Stimulated activated naive CD8-positive, alpha-beta T cell treated with anti-CD3 and anti-CD28 coated beads, Interleukin-15, amount 100 ng/mL, for 72 hours (primary cell): ENCODE measurements around the gene CELA3B.
"Not testable (repeated sequence)": the region's sequence is repeated elsewhere in the genome, so short reads cannot be mapped to it uniquely, and the experiment has no call there.

Source experiments
- ATAC-seq: fragments of 150-1000 bp; cut with Tn5 transposase; 2 replicates; pipeline ENCODE4 v1.10.0; 2021; ENCODE audit warnings: mild to moderate bottlenecking, moderate library complexity
- DNase-seq, 2 donors: peaks; one replicate each; pipeline ENCODE4 v3.0.0; 2021 to 2022
- H3K27ac Mint-ChIP-seq, 2 donors: one replicate each; pipeline ENCODE4 v1.8.0; 2022; ENCODE audit warnings: mild to moderate bottlenecking in 2 of 2, mixed read lengths in 2 of 2, moderate library complexity in 2 of 2
- H3K27me3 Mint-ChIP-seq: one replicate; pipeline ENCODE4 v1.8.0; 2022; ENCODE audit warnings: mixed read lengths
- H3K4me1 Mint-ChIP-seq: one replicate; pipeline ENCODE4 v1.8.0; 2022; ENCODE audit warnings: mild to moderate bottlenecking, mixed read lengths
- H3K4me3 Mint-ChIP-seq, 2 donors: one replicate each; pipeline ENCODE4 v1.8.0; 2022; ENCODE audit warnings: mild to moderate bottlenecking in 2 of 2, mixed read lengths in 2 of 2, moderate library complexity in 1 of 2
- H3K9me3 Mint-ChIP-seq, 2 donors: one replicate each; pipeline ENCODE4 v1.8.0; 2022; ENCODE audit warnings: mixed read lengths in 2 of 2

Gene CELA3B

DNA sequence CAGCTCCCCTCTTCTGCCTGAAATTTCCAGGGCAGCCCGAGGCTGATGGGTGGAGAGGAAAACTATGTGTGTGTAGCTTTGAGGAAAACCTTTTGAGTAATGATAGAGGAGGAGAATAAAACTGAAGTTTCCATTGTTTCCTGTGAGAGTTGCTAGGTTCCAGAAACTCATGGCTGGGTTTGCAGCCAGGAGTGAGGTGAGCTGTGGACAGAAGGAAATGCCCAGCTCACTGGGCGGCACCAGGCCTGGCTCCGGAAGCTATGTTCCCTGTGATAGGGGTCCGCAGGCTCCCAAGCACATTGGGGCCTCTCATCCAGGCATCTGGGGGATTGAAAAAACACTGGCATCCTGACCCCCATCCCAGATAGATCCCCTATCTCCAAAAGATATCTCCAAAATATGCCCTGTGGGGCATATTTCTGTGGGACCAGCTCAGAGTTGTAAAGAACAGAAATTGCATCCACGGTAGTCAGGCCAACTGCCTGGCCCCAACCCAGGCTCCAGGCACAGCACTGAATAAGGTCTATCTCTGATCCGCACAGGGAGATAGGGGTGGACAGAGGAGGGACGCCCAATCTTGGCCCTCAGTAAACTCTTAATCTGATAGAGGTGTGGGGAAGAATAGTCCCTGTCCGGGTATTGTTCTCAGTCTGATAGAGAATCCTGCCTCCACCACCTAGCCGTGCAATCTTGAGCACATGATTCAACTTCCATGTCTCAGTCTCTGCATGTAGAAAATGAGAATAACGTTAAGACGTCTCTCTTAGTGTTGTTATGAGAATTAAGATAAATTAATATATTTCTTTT lies 37.9 kb upstream of the CELA3B start:
- ATAC-seq (no peak), DNase-seq (no peak)
- Mint-ChIP-seq H3K9me3 (no peaks in the 10 kb centered on the region), H3K27ac (peak overlapping the region in 1 of 2 donors; percentile 75), H3K27me3 (peaks cover 20% of the 10 kb centered on the region), H3K4me1 (peaks cover 37% of the 10 kb centered on the region), H3K4me3 (peak overlapping the region; percentile 40 to 57)

DNA sequence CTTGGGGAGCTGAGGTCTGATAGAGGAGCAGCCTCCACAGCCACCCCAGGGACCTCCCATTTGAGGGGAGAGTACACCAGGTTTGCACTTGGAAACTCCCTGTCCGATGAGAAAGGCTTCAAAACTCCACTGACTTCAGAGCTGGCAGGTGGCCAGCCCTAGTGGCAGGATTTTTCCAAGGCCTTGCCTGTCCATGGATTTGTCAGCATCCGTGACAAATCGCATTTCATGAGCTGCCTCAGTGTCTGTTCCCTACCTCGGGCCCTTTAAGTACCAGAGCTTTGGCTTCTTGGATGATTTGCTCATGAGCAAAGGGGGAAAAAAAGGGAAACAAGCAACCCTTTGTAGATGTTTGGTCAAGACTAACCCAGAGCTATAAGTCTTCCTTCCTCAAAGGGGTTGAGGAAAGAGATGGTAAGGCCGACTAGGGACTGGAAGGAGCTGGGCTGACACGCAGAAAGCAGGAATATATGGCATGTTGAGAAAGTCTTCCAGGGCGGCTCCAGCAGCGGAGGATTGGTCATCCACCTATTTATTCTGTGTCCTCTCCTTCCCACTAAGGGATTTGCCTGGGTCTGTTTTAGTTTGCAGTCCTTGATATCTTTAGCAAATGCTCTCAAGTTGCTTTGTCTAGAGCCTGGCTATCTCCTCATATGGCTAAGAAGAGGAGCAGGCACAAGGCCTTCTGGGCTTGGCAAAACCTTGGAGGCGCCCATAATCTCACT lies 37.0 kb upstream of the CELA3B start:
- no peak overlapping the region for H3K27ac Mint-ChIP-seq
- no peaks in the 10 kb centered on the region for H3K9me3 Mint-ChIP-seq
- no peak for ATAC-seq
- no peak overlapping the region for H3K4me3 Mint-ChIP-seq
- peaks cover 20% of the 10 kb centered on the region for H3K27me3 Mint-ChIP-seq
- peaks cover 32% of the 10 kb centered on the region for H3K4me1 Mint-ChIP-seq
- no peak for DNase-seq

DNA sequence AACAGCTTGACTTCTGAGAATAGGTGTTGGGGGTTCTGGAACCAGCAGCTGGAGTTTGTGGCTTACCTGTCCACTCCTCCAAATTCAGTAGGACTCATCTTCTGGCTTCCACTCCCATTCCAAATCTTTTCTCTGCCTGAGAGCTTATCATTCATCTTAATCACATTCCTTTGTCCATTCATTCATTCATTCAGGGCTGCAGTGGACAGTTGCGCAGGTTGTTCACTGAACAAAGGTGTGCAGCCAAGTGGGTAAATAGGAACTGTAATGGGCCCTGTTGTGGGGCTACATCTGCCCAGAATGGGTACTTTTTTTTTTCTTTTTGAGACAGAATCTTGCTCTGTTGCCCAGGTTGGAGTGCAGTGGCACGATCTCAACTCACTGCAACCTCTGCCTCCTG lies 36.3 kb upstream of the CELA3B start:
- H3K9me3 Mint-ChIP-seq = no peaks in the 10 kb centered on the region
- ATAC-seq (no peak), DNase-seq (no peak)
- H3K27me3 Mint-ChIP-seq = peaks cover 16% of the 10 kb centered on the region
- no peak overlapping the region for H3K4me3 Mint-ChIP-seq
- peaks cover 28% of the 10 kb centered on the region for H3K4me1 Mint-ChIP-seq
- H3K27ac Mint-ChIP-seq = no peak overlapping the region

DNA sequence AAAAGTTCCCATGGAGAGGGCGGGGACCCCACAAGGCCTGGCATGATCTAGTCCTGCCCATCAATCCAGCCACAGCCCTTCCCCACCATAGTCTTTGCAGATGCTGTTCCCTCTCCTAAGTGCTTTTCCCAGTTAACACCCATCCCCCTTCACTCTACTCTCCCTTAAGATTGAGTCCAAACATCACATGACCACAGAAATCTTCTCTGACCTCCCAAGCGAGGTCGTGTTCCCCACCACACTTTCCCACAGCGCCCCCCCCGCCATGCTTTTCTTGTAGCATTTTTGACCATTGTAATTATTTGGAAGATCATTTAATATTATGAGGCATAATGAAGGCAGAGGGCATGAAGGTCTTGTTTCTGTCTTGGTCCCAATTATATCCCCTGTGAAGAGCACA lies 35.5 kb upstream of the CELA3B start:
- ATAC-seq = no peak
- Mint-ChIP-seq H3K27me3 (peaks cover 8% of the 10 kb centered on the region), H3K4me1 (peaks cover 19% of the 10 kb centered on the region), H3K27ac (no peak overlapping the region), H3K4me3 (no peak overlapping the region), H3K9me3 (no peaks in the 10 kb centered on the region)
- no peak for DNase-seq

DNA sequence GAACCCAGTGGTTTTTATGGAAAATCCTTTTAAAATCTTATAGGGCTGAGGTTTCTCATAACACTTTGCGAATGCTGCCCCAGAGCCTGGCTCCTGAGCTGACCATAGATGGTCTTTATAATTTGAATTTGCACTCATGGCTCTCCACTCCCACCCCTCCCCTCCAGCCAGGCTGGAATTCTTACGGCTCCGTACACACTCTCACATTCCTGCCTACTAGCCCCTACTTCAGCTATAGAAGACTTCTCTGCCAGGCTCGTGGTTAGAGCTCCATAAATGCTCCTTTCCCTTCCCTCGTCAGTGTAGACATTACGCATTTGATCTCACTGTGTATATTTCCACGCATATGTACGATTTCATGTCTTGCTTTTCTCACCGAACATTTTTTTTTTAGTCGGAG lies 34.4 kb upstream of the CELA3B start:
- H3K27me3 Mint-ChIP-seq = peaks cover 8% of the 10 kb centered on the region
- no peak for DNase-seq
- H3K9me3 Mint-ChIP-seq = no peaks in the 10 kb centered on the region
- no peak overlapping the region for H3K27ac Mint-ChIP-seq
- H3K4me3 Mint-ChIP-seq = no peak overlapping the region
- ATAC-seq = no peak
- peaks cover 16% of the 10 kb centered on the region for H3K4me1 Mint-ChIP-seq

DNA sequence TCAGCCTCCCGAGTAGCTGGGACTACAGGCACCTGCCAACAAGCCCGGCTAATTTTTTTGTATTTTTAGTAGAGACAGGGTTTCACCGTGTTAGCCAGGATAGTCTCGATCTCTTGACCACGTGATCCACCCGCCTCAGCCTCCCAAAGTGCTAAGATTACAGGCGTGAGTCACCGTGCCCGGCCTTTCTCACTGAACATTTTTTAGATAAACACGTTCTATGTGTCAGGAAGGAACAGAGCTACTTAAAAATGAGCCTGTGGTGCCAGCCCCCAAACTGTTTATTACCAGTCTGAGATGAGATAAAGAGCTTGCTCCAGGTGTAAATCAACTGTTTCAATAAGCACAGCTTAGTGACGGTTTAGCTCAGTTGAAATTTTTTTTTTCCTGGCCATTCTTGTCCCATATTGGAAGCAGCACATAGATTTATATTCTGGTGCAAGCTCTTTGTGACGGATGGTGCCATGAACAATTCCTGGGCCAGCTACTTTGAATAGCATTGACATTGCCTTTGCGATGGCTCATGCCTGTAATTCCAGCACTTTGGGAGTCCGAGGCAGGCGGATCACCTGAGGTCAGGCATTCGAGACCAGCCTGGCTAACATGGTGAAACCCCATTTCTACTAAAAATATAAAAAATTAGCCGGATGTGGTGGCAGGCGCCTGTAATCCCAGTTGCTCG lies 33.7 kb upstream of the CELA3B start:
- not testable (repeated sequence) for DNase-seq, ATAC-seq, H3K9me3 Mint-ChIP-seq, H3K27ac Mint-ChIP-seq, H3K4me1 Mint-ChIP-seq, H3K27me3 Mint-ChIP-seq, H3K4me3 Mint-ChIP-seq

DNA sequence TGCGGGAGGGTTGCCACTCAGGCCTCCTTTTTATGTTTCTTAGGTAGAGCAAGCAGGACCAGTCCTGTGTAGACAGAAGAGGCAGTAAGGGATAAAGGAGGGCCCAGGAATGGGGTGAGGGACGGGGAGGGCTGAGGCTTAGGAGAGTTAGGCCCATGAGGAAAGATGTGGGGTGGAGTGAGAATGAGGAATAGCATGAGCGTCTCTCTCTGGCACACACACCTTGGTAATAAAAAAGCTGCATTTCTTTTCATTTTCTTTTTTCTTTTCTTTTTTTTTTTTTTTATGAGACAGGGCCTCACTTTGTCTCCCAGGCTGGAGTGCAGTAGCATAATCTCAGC lies 32.1 kb upstream of the CELA3B start:
- Mint-ChIP-seq H3K4me3 (no peak overlapping the region), H3K4me1 (no peaks in the 10 kb centered on the region), H3K27me3 (no peaks in the 10 kb centered on the region), H3K9me3 (no peaks in the 10 kb centered on the region), H3K27ac (peak overlapping the region in 1 of 2 donors; percentile 6)
- no peak for ATAC-seq
- DNase-seq = no peak

DNA sequence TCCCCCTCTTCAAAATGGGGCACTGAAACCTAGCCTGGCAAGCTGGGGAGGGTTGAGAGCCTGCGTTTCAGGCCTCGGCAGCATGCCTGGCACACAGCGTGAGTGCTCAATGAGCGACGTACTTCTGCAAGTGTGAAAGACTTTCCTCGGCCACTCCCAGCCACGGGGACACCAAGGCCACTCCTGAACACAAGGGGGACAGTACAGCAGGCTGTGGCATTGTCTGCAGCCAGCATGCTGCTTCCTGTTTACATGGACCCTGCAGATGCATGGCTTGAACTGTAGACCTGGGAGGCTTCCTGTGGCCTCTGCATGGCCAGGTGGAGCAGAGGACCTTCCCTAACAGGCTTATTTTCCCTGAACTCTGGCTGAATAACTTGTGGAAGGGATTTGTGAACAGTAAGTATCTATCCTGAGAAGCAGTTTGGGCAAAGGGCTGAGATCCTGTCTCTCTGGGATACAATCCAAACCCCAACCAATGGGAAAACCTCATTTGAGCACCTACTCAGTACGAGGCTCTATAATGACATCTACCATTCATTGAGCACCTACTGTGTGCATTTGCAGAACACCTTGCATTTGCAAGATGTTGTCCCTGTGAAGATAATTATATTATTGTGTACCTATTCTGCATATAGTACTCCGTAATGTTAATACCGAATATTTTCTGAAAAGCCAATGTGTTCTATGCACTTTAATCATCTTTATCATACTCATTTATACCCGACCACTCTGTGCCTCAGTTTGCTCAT lies 29.8 kb upstream of the CELA3B start:
- H3K27me3 Mint-ChIP-seq = no peaks in the 10 kb centered on the region
- no peaks in the 10 kb centered on the region for H3K4me1 Mint-ChIP-seq
- H3K4me3 Mint-ChIP-seq = no peak overlapping the region
- DNase-seq (no peak), ATAC-seq (no peak)
- no peaks in the 10 kb centered on the region for H3K9me3 Mint-ChIP-seq
- H3K27ac Mint-ChIP-seq = no peak overlapping the region

DNA sequence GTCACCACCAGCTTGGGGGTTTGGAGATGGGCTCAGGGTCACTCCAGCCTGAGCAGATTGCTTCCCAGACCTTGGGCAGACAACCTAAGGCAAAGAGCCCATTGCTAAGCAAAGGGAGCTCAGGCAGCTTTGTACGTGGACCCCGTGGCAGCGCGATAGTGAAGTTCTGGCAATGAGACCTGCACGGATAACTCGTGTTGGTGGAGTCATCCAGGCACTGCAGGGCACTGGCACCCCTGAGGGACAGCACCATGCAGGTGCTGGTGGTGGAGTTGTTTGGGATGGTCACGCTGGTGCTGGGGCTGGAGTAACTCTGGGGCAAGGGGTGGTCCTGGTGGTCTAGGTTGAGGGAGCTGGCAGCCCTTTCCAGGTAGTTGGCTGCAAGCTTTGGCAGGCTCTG lies 26.1 kb upstream of the CELA3B start:
- Mint-ChIP-seq H3K27ac (no peak overlapping the region), H3K4me1 (peaks cover 2% of the 10 kb centered on the region)
- DNase-seq = no peak

DNA sequence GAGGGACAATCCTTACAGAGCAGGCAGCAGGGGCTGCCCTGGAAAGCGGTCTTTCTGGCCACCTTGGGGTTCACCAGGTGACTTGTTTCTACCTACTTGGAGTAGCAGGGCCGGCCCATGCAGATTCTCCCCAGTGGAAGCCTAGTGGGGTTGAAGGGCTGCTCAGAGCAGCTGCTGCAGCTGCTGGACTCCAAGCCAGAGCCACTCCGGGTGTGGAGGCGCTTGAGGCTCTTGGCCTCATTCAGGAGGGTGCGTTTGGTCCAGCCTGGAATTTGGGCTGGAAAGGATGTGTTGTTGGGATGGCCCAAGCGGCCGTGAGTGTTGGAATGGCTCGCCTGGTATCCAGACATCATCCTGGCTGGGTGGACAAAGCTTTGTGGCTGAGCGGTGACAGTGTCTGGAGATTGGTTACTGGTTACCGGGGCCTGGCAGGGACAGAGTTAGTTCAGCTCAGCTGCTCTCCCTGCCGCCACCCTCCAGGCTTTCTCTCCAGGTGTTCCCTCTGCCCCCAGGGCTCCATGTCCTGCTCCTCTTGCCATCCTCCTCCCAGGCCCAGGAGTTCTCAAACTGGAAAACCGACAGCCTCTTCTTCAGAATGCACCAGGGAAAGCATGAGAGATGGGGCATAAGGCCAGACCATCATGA lies 25.5 kb upstream of the CELA3B start:
- DNase-seq (no peak), ATAC-seq (no peak)
- H3K9me3 Mint-ChIP-seq = no peaks in the 10 kb centered on the region
- H3K4me3 Mint-ChIP-seq = no peak overlapping the region
- no peak overlapping the region for H3K27ac Mint-ChIP-seq
- peaks cover 8% of the 10 kb centered on the region for H3K4me1 Mint-ChIP-seq
- H3K27me3 Mint-ChIP-seq = no peaks in the 10 kb centered on the region

More for the DNA sequence above, 26.1 kb upstream of the CELA3B start:
- no peak overlapping the region for H3K4me3 Mint-ChIP-seq
- H3K27me3 Mint-ChIP-seq = no peaks in the 10 kb centered on the region
- H3K9me3 Mint-ChIP-seq = no peaks in the 10 kb centered on the region
- ATAC-seq = no peak

DNA sequence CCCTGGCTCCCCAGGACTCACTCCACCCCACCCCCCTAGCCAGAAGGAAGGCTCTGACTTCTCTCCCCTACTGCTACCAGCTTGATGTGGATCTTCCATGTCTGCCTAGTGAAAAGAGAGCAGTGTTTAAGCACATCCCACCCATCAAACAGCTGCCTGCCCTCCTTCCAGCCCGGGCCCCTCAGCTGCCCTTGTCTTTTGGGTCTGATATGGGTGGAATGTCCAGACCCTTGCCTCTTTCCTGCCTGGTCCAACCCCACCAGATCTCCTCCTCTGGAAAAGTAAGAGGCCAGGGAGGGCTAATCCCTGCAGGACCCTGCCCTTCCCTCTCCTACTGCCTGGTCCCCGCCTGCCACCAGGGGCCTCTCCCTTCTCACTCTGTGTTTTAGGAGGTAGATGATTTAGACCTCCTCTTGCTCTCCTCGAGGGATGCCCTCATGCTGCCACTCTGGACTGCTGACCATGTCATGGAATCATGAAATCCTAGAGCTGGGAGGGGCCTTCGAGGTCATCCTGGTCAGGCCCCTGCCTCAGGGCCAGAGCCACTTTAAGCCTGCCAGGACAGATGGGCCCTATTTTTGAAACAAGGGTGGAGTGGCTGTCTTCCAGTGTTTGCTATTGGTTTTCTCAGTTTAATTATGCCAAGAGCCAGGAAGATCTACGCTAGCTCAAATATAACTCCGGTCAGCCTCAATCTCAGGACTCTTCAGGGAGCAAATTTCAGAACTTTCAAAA lies 23.9 kb upstream of the CELA3B start:
- Mint-ChIP-seq H3K9me3 (no peaks in the 10 kb centered on the region), H3K27ac (no peak overlapping the region), H3K27me3 (no peaks in the 10 kb centered on the region), H3K4me3 (no peak overlapping the region), H3K4me1 (peaks cover 24% of the 10 kb centered on the region)
- DNase-seq = no peak
- ATAC-seq = no peak

DNA sequence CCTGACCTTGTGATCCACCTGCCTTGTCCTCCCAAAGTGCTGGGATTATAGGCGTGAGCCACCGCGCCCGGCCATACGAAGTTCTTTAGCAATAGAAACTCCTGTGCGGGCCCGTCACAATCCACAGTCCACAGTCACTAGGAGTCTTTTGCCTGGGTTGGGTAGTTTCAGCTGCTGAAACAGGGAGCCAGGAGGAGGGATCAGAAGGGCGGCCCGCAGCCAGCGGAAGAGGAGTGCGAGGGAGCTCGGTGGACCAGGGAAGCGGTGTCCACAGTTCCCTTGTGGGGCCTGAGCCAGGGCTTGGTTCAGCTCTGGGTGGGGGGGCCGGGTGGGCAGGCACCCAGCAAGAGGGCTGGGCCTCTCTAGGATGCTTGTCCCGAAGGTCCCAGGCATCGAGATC lies 21.8 kb upstream of the CELA3B start:
- no peaks in the 10 kb centered on the region for H3K9me3 Mint-ChIP-seq
- no peak for ATAC-seq
- DNase-seq = no peak
- no peak overlapping the region for H3K27ac Mint-ChIP-seq
- H3K4me1 Mint-ChIP-seq = peaks cover 31% of the 10 kb centered on the region
- H3K27me3 Mint-ChIP-seq = no peaks in the 10 kb centered on the region
- no peak overlapping the region for H3K4me3 Mint-ChIP-seq

DNA sequence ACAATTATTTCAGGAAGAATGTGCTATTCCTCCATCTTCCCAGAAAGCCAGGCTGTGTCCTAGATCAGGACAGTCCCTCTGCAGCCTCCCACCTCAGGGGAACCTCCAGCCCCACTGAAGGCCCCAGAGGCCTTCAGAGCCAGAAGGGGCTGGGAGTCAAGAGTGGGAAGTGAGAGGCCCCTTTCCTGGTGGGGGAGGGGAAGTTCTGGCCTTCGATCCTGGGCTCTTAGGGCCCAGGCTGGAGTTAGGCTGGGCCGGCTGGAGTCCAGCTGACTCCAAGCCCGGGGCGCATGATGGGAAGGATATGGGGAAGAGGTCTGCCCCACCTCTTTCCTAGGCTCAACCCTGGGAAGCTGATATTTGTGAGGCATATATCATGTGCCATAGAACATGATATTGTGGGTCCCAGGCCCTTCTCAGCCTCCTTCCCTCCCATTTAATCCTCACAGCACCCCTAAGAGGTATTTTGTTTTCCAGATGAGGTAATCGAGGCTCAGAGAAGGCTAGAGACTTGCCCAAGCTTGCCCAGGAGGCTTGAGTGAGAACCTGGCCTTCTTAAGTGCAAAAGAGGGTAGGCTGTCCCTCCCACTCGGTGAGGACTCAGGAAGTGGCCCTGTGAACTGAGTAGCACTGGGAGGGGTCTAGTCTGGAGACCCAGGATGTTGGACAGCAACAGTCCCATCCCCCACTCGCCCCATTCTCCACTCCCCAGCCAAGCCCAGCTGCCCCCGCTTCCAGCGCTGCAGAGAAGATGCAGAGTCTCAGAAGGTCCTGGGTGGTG lies 21.1 kb upstream of the CELA3B start:
- DNase-seq = peak in 1 of 2 donors; percentile 15
- no peaks in the 10 kb centered on the region for H3K9me3 Mint-ChIP-seq
- peak overlapping the region; percentile 19 to 91 for H3K4me3 Mint-ChIP-seq
- no peaks in the 10 kb centered on the region for H3K27me3 Mint-ChIP-seq
- peak overlapping the region; percentile 19 to 91 for H3K27ac Mint-ChIP-seq
- H3K4me1 Mint-ChIP-seq = peaks cover 31% of the 10 kb centered on the region
- ATAC-seq = peak; percentile 27
